GM21723 (cell line): ENCODE results near the gene TRAPPC6A.

Experiments
- ATAC-seq: cut with Tn5 transposase; IDR thresholded peaks from one replicate; pipeline ENCODE4 v1.9.1; 2021; ENCODE audit warnings: mild to moderate bottlenecking, moderate library complexity; ENCODE audit not compliant: unreplicated experiment

Gene TRAPPC6A

GRCh38 chr19:45163751-45164460 is 14.1 kb downstream of the TRAPPC6A start:
- ATAC-seq: no peak

DNA sequence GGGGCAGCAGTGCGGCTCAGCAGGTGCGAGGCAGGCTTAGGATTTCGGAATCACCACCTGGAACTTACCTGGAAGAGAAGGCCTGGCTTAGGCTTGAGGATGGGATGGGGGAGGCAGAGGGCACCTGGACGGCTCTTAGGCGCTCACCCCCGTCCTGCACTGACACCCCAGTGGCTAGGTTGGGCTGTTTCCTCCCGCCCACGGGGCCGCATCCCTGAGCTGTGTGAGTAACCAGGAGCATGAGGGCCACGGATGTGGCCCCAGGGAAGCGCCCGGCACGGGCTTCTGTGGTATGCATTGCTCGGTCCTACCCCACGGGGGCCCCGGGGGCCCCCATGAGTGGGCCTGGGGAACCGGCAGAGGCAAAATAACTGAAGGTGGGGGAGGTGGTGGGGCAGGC is 14.9 kb downstream of the TRAPPC6A start:
- no peak for ATAC-seq

DNA sequence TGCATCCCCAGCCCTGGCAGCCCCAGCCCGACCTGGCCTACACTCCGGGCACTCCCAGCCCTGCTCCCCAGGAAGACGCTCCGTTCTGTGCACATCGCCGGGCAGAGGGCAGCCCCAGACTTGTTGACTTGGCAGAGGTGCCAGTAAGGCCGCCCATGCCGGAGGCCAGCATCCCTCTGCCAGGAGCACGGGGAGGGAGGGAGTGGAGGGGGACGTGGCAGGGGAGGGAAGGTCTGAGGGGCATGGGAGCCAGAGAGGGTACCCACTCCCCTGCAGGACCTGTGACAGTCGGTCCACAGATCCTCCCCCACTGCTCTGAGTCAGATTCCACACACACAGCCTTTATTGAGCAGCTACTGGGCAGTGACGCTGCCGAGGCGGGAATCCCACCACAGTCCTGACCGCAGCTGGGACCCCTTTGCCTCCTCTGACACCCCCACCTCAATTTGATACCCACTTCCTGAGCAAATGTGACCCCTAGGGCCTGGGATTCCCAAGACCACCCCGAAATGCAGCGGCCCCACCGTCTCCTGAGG is 15.4 kb downstream of the TRAPPC6A start:
- ATAC-seq: no peak

GRCh38 chr19:45161738-45162607 is 16.1 kb downstream of the TRAPPC6A start:
- no peak for ATAC-seq

GRCh38 chr19:45160870-45161737 is 16.9 kb downstream of the TRAPPC6A start, which contains the start of gene NKPD1:
Gene NKPD1 (minus strand): TSS chr19:45160982. CDS start chr19:45160150, 832 bp downstream.
- ATAC-seq: no peak

DNA sequence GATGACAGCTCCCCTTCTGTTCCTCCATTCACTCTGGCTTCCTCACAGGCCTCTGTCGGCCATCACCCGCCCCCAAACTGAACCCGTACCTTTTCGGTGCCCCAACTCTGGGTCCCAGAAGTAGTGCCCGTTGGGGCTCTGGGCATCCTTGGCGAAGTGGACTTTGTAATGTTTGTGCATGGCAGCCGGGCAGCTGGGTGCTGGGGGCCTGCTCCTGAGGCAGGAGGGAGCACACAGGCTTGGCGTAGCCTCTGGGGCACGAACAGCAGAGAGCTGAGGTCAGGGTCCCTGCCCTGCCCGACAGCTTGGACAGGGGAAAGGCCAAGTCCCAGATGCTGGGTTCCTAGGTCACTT is 18.1 kb downstream of the TRAPPC6A start:
- ATAC-seq: no peak

DNA sequence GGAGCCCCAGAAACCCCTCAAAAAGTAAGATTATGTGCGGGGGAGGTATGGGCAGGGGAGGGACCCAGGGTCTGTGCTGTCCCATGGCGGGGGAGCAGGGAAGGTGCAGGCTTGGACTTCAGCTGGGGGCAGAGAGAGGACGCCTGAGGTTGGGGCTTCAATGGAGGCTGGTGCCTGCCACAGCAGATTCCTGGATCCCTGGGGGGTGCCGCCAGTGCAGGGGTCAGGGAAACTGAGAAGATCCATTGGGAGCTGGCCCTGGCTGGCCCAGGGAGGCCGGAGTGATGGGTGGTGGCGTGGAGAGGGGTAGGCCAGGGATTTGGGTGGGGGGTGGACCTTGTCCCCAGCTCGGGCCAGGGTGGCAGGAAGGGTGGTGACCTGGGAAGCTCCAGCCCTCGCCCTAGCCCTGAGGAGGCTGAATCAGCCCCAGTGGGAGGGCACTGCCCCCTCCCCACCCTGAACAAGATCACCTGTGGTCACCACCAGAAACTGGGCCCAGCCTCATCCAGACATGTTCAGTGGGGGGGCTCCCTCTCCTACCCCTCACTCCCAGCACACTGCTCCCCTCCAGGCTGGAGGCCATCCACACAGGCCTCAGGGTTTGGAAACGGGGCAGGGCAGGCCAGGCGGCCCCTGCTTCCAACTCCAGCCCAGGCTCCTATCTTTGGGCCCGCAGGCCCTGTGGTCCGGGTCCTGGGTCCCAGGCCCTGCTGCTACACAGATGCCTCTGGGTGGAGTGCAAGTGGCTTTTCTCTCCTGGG is 18.6 kb downstream of the TRAPPC6A start:
- ATAC-seq: no peak

DNA sequence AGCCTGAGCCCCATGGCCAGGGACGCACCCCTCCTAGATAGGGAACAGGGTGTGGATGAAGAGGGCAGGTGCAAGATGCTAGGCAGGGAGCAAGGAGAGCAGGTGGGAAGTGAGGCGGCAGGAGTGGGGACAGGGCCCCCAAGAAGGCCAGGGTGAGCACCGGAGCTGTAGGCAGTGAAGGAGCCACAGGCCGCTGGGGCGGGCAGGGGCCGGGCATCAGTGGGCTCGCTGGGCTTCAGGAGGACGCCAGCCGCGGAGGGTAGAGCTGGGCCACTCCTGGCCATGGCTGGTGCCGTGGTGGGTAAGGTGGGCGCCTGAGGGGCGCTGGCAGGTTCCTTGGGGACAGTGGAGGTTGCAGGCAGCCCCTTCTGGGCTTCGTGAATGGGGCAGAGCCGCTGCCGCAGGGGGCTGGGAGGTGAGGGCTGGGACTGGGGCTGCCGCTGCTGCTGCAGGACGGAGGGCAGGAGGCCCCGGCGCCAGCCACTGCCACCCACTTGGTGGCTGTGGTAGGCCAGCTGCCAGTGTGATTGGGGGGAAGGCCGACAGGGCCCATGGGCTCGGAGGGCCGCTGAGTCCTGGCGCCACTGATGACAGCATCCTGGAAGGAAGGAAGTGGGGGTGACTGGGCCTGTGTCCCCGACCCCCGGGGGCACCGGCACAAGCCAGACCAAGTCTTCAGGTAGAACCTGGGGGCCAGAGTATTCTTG is 19.4 kb downstream of the TRAPPC6A start:
- ATAC-seq: no peak

- ATAC-seq: no peak
Measured at GRCh38 chr19:45156751-45157150, 21.3 kb downstream of the TRAPPC6A start.

DNA sequence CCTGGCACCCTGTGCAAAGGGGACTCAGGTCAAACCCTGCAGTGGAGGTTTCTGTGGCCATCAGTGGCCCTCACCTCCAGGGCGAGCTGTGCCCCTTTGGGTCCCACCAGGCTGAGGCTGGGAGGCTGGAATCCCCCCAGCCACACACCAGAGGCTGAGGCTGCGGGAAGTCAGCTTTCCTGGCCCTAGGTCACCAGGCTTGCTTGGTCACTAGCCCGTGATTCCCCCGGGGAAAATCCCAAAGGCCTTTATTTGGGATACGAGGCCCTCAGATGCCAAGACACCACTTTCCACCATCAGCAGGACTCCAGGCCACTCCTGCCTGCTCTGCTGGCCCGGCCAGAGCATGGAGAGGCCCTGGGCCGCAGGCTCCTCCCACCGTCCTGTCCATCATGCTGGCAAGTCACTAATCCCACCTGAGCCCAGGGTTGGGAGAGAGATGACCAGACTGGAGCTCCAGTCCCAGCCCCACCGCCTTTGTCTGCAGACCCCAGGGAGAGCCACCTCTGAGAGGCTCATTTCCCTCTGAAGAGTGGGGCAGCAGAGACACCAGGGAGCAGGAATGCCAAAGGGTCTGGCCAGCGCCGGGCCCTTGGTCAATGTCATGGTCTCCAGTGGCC is 21.9 kb downstream of the TRAPPC6A start:
- no peak for ATAC-seq

GRCh38 chr19:45154064-45154827 is 23.8 kb downstream of the TRAPPC6A start:
- no peak for ATAC-seq

GRCh38 chr19:45153339-45154063 is 24.5 kb downstream of the TRAPPC6A start:
- no peak for ATAC-seq

DNA sequence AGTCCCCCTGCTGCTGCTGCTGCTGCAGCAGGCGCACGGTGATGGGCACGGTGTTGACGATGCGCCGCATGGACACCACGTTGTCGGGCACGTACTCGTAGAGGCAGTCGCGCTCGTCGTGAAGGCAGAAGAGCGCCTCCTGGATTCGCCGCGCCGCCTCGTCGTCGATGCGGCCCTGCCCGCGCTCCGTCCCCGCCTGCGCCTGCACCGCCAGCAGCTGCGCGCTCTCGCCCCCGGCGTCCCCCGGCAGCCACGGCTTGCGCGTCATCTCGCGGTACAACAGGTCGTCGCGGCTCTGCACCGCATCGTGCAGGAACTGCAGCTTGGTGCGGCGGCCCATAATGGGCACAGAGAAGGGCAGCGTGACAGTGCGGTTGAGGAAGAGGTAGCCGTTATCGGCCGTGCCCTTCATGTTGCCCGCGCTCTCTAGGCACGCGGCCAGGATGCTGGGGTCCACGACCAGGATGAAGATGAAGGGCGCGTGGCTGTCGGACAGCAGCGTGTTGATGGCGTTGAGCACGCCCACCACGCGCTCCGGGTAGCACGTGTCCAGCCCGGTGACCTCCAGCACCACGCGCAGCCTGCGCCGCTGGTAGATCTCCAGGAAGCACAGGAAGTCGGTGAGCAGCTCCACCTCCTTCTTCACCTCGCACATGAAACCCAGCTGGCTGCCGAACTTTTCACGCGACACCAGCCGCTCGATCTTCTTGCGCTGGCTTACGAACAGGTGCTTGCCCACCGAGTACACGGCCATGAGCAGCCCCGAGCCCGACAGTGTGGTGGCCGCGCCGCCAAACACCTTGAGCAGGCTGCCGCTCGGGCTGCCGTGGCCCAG is 25.3 kb downstream of the TRAPPC6A start:
- no peak for ATAC-seq

DNA sequence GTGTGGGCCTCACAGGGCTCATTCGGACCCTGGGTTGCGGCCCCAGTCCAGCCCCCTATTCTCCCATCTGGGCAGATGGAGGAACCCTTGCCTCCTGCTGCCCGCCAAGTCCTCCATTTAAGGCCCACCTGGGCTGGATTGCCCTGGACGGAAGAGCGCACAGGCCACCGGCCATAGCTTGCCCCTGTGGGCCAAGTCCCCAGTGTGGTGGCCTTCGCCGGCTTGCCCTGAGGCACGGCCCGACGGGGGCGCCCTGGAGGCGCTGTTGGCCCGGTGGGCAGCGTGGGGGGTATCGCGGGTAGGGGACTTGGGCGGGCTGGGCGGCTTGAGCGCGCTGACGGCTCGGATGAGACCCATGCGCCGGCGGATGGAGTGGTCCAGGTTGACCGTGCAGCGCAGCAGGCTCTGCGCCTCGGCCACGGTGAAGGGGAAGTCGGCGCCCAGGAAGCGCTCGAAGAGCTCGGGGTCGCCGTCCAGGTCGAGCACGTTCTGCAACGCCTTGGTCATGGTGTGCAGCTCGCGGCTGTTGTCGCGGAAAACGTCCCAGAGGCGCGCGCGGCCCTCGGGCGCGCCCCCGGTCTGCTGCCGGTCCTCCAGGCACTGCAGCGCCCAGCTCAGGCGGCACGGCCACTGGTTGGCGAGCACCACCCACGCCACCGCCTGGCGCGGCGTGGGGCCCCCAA is 26.1 kb downstream of the TRAPPC6A start:
- no peak for ATAC-seq

- no peak for ATAC-seq
Measured at GRCh38 chr19:45151320-45151719, 26.7 kb downstream of the TRAPPC6A start.

GRCh38 chr19:45150751-45151281 is 27.2 kb downstream of the TRAPPC6A start:
- ATAC-seq: no peak
